Breast epithelium (tissue), 3 donors: ENCODE measurements around the gene TMCC1.

Experiments
- CTCF ChIP-seq, 3 donors: fragments of 450-650 bp; IDR thresholded peaks; one replicate each; pipeline ENCODE4 v1.5.1; 2016 to 2017; ENCODE audit warnings: antibody characterized with exemption in 3 of 3, mild to moderate bottlenecking in 3 of 3, moderate library complexity in 3 of 3
- POLR2A ChIP-seq: fragments of 450-650 bp; IDR thresholded peaks from one replicate; pipeline ENCODE4 v1.6.1; 2016; ENCODE audit warnings: antibody characterized with exemption, mild to moderate bottlenecking, moderate library complexity
- POLR2AphosphoS5 ChIP-seq, 3 donors: sonication (generic); formaldehyde crosslinking; IDR thresholded peaks; one replicate each; pipeline ENCODE4 v1.6.1; 2017; ENCODE audit warnings: antibody characterized with exemption in 3 of 3

- TF ChIP-seq CTCF (IDR thresholded peaks at IDR 0.05) (no peak), POLR2A (no peak), POLR2AphosphoS5 (IDR thresholded peaks at IDR 0.05) (no peak)
Measured at GRCh38 chr3:129600348-129600747, 293.2 kb downstream of the TMCC1 start.
